Measurements from ENCODE around the gene SKA1. TPM values are rescaled to one million over a fixed set of nuclear protein-coding genes. Genes with fewer than 3 reads are reported as not detected.
A peak's percentile ranks its signal among the peaks of the same experiment; 100 is the strongest.

SKA1 gene
- total and polyA plus RNA-seq, 2 experiments from 2014 or later = 4.0 to 5.5 TPM

DNA sequence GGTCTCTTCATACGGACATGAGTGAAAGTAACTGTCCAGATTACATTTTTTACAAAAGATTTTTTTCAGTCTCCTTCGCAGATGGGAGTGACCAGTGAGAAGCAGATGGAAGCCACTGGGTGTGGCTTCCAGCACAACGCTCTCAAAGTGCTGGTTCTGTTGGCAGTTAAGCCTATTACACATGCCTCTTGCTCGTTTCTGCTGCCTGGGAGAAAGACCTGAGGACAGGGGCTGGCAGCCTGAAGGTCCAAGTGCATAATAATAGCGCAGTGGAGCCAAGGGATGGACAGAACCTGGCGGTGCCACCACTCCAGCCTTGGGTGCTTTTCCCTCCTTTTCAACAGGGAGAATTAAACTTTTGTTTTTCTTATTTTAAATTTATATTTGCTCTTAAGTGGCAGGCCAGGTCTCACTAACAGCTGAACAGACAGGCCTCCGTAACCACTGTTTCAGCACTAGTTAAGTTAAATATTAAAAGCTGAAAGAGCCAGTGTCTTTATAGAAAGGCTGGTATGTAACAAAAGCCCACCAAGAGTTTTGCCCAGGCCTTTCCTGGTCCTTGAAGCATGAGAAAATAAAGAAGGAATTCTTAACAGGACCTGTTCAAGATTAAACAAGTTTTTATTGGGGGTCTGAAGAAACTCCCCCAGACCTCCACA is 1.2 kb upstream of the SKA1 start:
- WGBS (ENCODE audit: low lambda C conversion rate, missing lambda C conversion rate) = 57% methylated on average over 7 of the region's 7 CpGs
- peaks cover 10% of the 10 kb centered on the region for H3K79me2 ChIP-seq
- H3K4me3 ChIP-seq = peak overlapping the region; percentile 28
- no peaks in the 10 kb centered on the region for H3K27me3 ChIP-seq
- DNase-seq (ENCODE audit: low spot score) = peak; percentile 32
- no peaks in the 10 kb centered on the region for H3K9me3 ChIP-seq (ENCODE audit: low read depth)
- H3K4me2 ChIP-seq = peak overlapping the region; percentile 87
- H3K36me3 ChIP-seq (replicated peaks; ENCODE audit: insufficient read depth, low read depth) = no peaks in the 10 kb centered on the region
- no peaks in the 10 kb centered on the region for H4K20me1 ChIP-seq (ENCODE audit: insufficient read depth, poor library complexity, severe bottlenecking)
- peak overlapping the region; percentile 4 for H2AFZ ChIP-seq
- TF ChIP-seq EZH2phosphoT487 (IDR thresholded peaks at IDR 0.05; ENCODE audit: low read depth, severe bottlenecking, unreplicated experiment) = no peak
- no peak for TF ChIP-seq CTCF (IDR thresholded peaks at IDR 0.05; ENCODE audit: poor library complexity)
- TF ChIP-seq EZH2 (IDR thresholded peaks at IDR 0.05; ENCODE audit: borderline replicate concordance) = no peak
- H3K27ac ChIP-seq = peak overlapping the region; percentile 95
- H3K9me2 ChIP-seq (replicated peaks; ENCODE audit: insufficient read depth) = no peaks in the 10 kb centered on the region
- no peaks in the 10 kb centered on the region for H3K4me1 ChIP-seq (ENCODE audit: insufficient read depth)

GRCh38 chr18:50374220-50374752 is 560 bp upstream of the SKA1 start:
- 52% methylated on average over 8 of the region's 8 CpGs for WGBS (ENCODE audit: low lambda C conversion rate, missing lambda C conversion rate)
- H3K27me3 ChIP-seq = no peaks in the 10 kb centered on the region
- no peaks in the 10 kb centered on the region for H3K9me3 ChIP-seq (ENCODE audit: low read depth)
- H2AFZ ChIP-seq = peak overlapping the region; percentile 90
- no peak for TF ChIP-seq CTCF (IDR thresholded peaks at IDR 0.05; ENCODE audit: poor library complexity)
- H3K27ac ChIP-seq = peak overlapping the region; percentile 95
- peak overlapping the region; percentile 87 for H3K4me2 ChIP-seq
- DNase-seq (ENCODE audit: low spot score) = no peak
- no peaks in the 10 kb centered on the region for H3K36me3 ChIP-seq (replicated peaks; ENCODE audit: insufficient read depth, low read depth)
- H3K79me2 ChIP-seq = peaks cover 10% of the 10 kb centered on the region
- no peaks in the 10 kb centered on the region for H4K20me1 ChIP-seq (ENCODE audit: insufficient read depth, poor library complexity, severe bottlenecking)
- H3K4me3 ChIP-seq = peak overlapping the region; percentile 28
- no peaks in the 10 kb centered on the region for H3K9me2 ChIP-seq (replicated peaks; ENCODE audit: insufficient read depth)
- H3K4me1 ChIP-seq (ENCODE audit: insufficient read depth) = no peaks in the 10 kb centered on the region

DNA sequence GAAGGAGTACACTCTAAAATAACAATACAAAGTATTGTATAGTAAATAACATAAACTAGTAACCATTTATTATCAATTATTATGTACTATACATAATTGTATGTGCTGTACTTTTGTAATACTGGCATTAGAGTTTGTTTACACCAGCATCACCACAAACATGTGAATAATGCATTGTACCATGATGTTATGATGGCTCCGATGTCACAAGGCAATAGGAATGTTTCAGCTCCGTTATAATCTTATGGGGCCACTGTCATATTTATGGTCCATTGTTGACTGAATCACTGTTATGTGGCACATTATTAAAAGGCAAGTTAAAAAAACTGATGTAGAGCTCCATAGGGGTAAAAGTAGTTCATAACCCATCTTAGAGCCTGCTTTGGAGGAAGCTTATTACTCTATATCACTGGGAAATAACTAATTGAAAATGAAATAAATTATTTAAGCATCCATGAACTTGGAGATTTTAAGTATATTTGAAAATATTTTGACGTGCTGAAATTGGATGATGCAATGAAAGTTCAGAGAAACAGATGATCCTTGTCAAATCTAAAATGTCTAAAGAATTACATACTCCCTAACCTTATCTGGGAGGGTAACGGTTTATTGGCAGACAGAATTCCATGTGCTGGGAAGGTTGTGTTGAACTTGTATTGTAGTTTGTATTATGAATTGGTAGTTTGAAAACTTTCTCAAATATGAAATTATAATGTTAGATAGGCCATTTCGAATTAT is 2.4 kb downstream of the SKA1 start:
- WGBS (ENCODE audit: low lambda C conversion rate, missing lambda C conversion rate) = 92% methylated on average over 5 of the region's 5 CpGs
- no peaks in the 10 kb centered on the region for H4K20me1 ChIP-seq (ENCODE audit: insufficient read depth, poor library complexity, severe bottlenecking)
- H3K36me3 ChIP-seq (replicated peaks; ENCODE audit: insufficient read depth, low read depth) = no peaks in the 10 kb centered on the region
- peaks cover 10% of the 10 kb centered on the region for H3K79me2 ChIP-seq
- H3K4me3 ChIP-seq = no peak overlapping the region
- H3K27ac ChIP-seq = no peak overlapping the region
- H3K4me1 ChIP-seq (ENCODE audit: insufficient read depth) = no peaks in the 10 kb centered on the region
- H3K27me3 ChIP-seq = no peaks in the 10 kb centered on the region
- H3K4me2 ChIP-seq = no peak overlapping the region
- no peak overlapping the region for H2AFZ ChIP-seq
- H3K9me2 ChIP-seq (replicated peaks; ENCODE audit: insufficient read depth) = no peaks in the 10 kb centered on the region
- no peak for TF ChIP-seq EZH2phosphoT487 (IDR thresholded peaks at IDR 0.05; ENCODE audit: low read depth, severe bottlenecking, unreplicated experiment)
- no peak for TF ChIP-seq EZH2 (IDR thresholded peaks at IDR 0.05; ENCODE audit: borderline replicate concordance)
- no peak for TF ChIP-seq CTCF (IDR thresholded peaks at IDR 0.05; ENCODE audit: poor library complexity)
- DNase-seq (ENCODE audit: low spot score) = no peak
- H3K9me3 ChIP-seq (ENCODE audit: low read depth) = no peaks in the 10 kb centered on the region

All from hepatocyte (in vitro differentiated cells).